GM18861 (cell line): ENCODE data around the gene TLX3.
A peak's percentile ranks its signal among the peaks of the same experiment; 100 is the strongest.
"Not testable (repeated sequence)": the region's sequence is repeated elsewhere in the genome, so short reads cannot be mapped to it uniquely, and the experiment has no call there.

ENCODE experiments used
- ATAC-seq: cut with Tn5 transposase; IDR thresholded peaks from one replicate; pipeline ENCODE4 v1.9.1; 2021; ENCODE audit not compliant: unreplicated experiment

Gene TLX3

GRCh38 chr5:171322527-171322926, 13.5 kb downstream of the TLX3 start:
- no peak for ATAC-seq

DNA sequence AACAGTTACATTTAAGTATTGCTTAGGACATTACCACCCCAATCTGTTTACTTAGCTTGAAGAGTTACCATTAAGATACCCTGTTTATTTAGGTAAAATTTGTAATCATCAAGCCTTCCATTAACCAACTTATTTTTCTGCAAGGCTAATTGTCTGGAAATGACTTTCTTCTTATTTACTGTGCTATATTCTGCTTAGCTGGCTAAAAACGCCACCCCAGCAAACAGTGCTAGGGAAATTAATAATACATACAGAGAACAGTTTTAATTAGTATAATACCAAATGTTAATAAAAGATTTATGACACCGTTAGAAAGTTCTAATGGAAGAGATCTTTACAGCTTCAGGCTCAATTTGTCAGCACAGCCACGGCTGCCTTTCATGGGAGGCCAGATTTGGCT, 14.0 kb downstream of the TLX3 start:
- ATAC-seq, result no peak

DNA sequence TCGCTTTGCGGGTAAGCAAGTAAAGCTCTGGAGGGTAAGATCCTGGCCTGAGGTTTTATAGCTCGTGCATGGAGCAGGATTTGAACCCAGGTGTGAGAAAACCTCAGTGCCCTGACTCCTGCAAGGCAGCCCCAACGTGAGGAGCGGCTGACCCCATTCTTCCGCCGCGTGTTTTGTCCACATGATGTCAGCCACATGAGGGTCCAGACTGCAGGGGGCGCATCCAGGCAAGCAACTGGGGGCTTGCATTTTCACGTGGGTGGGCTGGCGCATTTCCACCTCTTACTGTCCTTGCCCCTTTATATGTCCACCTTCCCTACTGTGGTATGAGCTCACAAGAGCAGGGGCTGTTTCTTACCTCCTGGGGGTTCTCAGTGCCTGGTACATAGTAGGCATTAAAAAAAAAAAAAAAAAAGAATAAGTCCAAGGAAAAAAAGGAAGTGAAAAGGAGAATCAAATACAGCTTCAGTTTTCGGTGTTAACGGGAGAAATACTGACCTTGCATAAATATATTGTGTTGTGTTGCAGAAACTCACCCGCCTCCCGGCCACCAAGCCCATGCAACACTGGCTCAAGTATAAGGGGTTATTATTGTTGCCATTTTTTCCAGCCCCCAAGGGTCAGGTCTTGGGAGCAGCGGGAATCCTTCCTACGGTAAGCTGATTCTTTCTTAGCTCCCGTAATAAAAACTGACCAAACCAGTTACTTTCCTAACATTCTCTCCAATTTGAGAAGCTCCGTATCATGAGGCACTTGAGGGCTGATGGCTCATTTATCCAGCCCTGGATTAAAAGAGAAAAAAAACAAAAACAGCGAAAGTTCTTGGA, 15.0 kb downstream of the TLX3 start:
- ATAC-seq, result no peak

GRCh38 chr5:171330021-171330420, 21.0 kb downstream of the TLX3 start:
- ATAC-seq, result no peak

DNA sequence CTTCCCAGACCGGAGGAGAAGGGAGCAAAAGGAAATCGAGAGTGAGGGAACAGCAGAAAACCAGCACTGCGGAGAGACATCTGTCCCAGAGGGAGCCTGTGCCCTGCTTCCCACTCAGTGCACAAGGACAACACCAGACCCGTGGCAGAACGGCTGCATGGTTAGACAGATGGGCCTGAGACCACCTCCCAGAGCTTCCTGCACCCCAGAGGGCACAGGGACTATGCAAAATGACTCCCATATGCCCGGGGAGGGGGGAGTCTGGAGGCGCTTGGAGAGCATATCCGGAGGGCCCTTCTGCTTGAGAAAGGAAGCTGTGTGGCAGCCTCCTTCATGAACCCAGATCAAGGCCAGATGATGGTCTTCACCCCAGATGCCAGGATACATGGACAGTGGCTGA, 26.6 kb downstream of the TLX3 start:
- no peak for ATAC-seq

DNA sequence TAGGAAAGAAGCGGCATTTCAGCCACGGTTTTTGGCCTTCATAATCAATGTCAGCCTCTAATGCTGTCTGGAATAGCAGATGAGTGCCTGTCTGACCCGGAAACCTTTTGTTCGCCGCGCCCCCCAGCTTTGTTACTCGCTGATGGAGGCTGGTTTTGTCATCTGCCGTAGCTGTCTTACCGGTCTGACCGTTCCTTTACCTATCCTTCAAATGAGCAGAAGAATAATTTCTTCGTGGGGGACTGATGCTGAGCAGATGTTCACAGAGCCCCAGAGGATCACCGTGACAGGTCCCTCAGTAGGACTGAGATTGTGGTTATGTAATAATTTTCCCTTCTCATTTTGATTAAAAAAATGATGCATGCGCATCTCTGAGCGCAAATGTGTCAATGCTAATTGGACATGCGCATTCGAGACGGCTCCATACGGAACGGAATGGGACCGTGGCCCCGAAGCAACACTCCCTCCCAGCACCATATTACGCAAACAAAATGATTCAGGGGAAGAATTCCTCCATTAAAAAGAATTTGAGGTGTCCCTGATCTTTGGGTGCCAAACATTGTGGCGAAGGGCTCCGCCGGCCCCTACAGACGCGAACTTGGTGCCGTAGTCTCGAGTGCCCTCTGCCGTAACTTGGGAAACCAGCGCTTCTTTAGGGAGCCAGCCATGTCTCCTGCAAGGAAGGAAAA, 27.6 kb downstream of the TLX3 start:
- no peak for ATAC-seq

- ATAC-seq, result no peak
Measured at GRCh38 chr5:171337210-171337569, 28.1 kb downstream of the TLX3 start.

- no peak for ATAC-seq
Measured at GRCh38 chr5:171340042-171340441, 31.0 kb downstream of the TLX3 start.

DNA sequence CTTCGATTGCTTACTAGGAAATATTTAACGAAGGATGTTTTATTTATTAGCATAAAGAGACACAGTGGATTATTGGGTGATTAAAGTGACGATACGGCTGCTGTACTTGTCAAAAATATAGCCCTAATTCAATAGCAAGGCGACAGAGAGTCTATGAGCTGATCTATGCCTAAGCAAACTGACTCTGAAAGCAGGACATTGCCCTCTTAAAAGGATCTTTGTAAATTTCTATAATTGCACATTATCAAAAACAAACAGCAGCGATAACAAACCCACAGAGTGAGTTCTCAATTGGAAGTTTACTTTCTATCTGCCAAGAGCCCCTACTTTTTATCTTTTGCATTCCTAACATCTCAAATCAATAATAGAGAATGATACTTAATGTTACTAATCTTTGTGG, 31.4 kb downstream of the TLX3 start:
- ATAC-seq, result no peak

DNA sequence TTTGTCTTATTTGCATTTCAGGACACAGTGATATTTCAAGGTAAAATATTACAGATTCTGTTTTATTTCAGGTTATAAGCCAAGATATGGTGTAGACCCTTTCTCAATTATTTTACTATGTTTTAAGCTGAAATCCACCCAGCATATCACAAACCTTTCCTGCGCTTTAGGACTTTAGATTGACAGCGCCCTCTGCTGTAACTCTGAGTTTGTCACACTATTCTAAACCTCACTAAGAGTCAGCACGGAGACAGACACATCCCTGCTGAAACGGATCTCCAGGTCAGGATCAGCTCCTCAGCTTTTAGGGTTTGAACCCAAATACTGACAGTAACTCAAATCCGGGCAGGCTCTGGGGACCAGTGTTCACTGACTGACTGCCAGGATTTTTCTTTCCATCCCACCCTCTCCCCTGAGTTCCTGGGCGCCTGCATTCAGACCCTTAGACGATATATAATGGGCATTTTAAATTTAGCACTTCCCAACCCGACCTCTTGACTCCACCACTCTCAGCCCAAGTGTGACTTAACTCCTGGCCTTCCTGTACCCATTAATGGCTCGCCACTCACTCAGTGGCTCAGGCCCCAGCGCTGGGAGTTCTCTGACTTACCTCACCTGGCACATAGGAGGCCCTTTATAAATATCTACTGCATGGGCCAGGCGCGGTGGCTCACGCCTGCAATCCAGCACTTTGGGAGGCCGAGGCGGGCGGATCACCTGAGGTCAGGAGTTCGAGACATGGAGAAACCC, 33.5 kb downstream of the TLX3 start:
- no peak for ATAC-seq

- ATAC-seq, result no peak
Measured at GRCh38 chr5:171344936-171345608, 36.0 kb downstream of the TLX3 start.

- ATAC-seq, result no peak
Measured at GRCh38 chr5:171351536-171352073, 42.6 kb downstream of the TLX3 start.

GRCh38 chr5:171355302-171355724, 46.3 kb downstream of the TLX3 start:
- ATAC-seq, result peak; percentile 82

- ATAC-seq, result no peak
Measured at GRCh38 chr5:171357843-171358242, 48.8 kb downstream of the TLX3 start.

- ATAC-seq, result not testable (repeated sequence)
Measured at GRCh38 chr5:171361151-171361550, 52.1 kb downstream of the TLX3 start.
